HG03469 (cell line): ENCODE results near the gene PIK3IP1.

ENCODE experiments used
- ATAC-seq: cut with Tn5 transposase; IDR thresholded peaks from one replicate; pipeline ENCODE4 v1.9.1; 2021; ENCODE audit warnings: mild to moderate bottlenecking, moderate library complexity, moderate number of reproducible peaks; ENCODE audit not compliant: unreplicated experiment

PIK3IP1 gene

GRCh38 chr22:31313366-31314147 lies 21.3 kb upstream of the PIK3IP1 start:
- no peak for ATAC-seq

DNA sequence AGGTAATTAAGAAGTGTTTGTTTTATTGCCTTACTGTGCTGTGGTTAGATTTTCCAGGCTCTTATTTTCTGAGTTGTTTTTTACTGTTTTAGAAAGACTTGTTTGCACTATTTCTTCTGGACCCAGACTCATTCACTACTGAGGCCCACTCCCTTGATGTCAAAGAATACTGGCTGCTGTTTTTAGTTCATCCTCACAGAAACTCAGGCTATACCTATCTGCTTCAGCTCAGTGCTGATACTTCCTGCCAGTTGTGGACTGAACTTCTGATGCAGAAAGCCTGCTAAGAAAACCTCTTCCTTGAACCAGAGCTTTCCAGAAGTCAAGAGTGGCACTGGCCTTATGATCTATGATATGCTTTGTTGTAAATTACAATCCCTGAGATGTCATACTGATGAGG lies 15.9 kb upstream of the PIK3IP1 start:
- no peak for ATAC-seq

DNA sequence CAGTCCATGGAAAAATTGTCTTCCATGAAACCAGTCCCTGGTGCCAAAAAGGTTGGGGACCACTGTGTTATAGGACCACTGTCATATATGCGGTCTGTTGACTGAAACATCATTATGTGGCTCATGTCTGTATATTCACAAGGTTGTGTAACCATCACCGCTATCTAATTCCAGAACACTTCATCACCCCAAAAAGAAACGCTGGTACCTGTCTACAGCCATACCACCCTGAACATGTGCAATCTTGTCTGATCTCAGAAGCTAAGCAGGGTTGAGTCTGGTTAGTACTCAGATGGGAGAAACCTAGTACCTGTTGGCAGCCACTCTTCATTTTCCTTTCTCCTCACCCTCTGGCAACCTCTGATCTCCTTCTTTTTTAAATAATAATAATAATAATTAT lies 12.9 kb upstream of the PIK3IP1 start:
- no peak for ATAC-seq

GRCh38 chr22:31302537-31302936 lies 10.2 kb upstream of the PIK3IP1 start:
- no peak for ATAC-seq

- ATAC-seq = no peak
Observed at GRCh38 chr22:31302006-31302405, 9.7 kb upstream of the PIK3IP1 start.

DNA sequence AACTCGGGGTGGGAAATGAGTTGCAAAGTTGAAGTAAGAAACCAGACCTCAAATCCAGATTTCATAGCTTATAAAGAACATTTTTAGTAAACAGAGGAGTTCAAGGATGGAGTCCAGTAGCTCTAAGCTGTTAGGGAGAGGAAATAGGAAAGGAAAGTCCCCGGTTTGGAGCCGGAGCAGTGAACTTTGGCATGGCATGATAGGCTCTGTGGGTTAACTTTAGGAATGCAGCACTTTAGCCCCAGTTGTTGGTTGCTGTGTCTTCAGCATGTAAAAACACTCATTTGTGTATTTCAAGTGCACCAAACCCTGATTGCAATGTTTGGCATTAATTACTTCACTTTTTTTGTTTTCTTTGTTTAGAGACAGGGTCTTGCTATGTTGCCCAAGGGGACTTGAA lies 8.6 kb upstream of the PIK3IP1 start:
- ATAC-seq = no peak

DNA sequence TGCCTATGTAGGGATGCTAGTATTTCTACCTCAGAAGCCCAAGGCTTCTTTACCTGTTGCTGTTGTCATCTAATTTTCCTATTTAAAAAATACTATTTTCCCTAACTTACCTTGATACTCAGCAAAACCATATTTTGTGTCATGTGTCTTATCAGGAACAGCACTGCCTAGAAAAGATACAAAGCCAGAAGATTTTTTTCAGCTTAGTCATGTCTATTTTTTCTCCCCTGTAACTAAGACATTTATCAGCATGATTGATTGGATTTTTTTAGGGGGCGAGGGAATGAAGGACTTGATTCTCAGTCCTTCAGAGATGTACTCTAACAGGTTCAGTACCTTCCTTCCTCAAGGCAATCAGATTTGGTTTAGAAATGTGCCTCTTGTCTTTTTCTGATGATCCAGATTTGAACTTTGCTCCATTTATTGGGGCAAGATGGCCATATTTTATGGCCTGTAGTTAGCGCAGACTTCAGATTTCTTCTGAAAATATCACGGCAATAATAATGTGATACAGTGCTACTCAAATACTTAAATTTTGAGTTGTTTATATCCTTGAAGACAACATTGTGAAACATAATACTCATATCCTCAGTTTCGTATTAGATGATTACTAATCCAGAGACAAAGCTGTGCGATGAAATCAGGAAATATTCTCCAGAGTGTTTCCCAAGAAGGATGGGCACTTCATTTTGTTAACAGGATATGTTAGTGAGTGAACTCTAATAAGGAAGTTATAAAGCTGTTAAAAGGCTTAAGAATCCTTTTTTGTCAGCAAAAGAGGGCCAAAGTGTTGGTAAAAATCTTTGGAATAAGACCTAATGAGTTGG lies 3.8 kb upstream of the PIK3IP1 start:
- no peak for ATAC-seq

DNA sequence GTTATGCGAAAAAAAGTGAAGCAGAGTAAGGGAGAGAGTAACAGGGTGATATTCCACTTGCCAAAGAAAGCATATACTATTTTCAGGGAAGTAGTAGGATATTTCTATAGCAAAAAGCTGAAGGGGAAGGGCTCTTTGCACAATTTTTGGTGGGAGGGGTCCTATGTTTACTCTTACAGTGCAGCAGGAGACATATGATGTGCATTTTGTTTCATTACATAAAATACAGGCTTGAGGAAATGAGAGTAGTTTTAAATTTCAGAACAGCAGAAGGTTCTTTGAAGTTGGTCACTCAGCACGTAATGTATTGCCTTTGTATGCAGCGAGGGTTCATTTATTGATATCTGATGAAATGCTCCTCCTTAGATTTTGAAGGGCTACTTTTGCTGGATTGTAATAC lies 3.1 kb upstream of the PIK3IP1 start:
- ATAC-seq = no peak

GRCh38 chr22:31291481-31292235 lies 630 bp downstream of the PIK3IP1 start:
- ATAC-seq = no peak

DNA sequence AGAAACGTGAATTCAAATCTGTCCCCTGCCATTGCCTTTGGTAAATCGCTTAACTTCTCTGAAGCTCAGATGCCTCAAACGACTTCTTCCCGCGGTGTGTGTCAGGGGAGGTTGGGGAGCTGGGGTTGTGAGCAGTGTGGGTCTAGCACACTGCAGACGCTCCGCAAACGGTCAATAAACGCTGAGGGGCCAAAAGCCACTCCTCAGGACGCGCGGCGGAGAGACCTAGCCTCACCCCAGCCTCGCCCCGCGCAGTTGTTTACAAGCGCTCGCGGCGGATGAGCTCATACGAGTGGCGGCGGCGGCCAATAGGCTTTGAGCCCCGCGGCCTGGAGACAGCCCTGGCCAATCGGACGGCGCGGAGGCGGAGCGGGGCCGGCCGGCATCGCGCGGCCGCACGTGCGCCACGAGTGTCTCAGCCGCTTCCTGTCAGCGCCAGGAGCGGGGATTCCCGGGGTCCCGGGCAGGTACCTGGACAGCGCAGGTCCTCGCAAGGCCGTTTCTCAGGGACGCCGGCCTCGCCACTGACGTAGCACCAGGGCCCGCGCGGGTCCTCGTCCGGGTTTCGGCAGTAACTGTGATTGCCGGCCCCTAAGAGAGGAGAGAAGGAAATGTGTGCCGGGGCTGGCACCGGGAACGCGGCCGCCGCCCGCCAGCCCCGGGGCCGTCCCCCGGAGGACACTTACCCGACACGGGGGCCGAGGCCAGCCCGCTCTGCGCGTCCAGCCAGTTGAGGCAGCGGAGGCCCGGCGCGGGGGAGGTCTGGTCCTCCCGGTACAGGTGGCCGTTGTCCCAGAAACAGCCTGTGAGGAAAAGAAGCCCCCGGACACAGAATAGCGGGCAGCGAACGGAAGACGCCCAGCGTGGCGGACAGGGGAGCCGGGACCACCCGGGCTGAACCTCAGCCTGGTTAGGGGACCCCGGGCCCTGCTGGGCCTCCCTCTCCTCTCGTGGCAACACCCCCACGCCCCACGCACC lies 1.5 kb downstream of the PIK3IP1 start:
- peak; percentile 76 for ATAC-seq

DNA sequence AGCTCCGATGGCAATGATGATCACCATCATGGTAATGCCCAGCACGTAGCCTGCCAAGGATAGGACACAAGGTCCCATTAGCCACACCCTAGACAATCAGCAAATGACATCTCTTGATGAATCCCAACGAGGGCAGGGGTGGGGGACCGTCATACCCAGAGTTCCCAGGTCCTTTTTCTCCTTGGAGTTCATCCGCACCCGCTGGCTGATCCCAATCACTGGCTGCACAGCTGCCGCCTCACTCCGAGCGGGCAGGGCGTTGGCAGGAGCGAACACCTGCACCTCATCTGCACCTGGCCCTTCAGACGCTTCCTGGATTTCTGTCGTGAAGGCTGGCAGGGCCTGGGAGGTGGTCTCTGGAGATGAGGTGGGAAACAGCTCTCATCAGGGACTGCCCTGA lies 2.9 kb downstream of the PIK3IP1 start:
- no peak for ATAC-seq

DNA sequence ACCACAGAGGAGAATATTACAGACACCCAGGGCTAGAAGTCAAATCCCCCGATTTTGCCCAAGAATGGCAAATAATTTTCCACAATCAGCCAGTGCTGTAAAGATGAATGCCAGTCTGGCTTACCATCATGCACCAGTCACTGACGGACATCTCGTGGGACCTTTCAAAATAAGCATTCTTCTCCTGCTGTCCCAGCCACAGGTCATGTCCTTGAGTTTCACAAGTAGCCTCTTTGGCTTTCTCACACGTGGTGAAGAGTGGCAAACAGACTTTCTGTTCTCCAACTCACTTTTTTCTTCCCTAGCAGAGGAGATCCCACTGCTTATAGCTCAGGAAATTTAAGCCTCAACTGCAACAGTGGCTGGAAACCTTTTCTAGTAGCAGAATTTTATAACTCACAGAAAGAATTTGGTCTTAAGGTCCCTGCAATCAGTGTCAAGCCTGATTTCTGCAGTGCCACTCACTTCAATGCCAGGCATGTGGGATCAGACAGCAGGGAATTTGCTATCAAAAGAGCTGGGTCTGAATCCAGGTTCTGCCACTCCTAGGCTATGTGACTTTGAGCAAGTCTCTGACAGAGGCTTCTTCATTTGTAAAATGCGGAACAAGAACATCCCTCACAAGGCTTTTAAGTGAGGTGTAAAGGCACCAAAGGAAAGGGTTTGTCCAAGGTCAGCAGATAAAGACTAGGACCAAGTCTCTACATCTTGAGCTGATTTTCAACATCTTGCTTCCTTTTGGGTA lies 3.6 kb downstream of the PIK3IP1 start:
- no peak for ATAC-seq

- ATAC-seq = no peak
Observed at GRCh38 chr22:31287818-31288495, 4.3 kb downstream of the PIK3IP1 start.

GRCh38 chr22:31286360-31287255 lies 5.7 kb downstream of the PIK3IP1 start:
- no peak for ATAC-seq

- no peak for ATAC-seq
Observed at GRCh38 chr22:31284281-31285155, 7.8 kb downstream of the PIK3IP1 start.

GRCh38 chr22:31282748-31283468 lies 9.4 kb downstream of the PIK3IP1 start:
- ATAC-seq = no peak
